Activated T-helper 1 cell treated with anti-CD3 and anti-CD28 coated beads, Interleukin-12 subunit alpha, Interleukin-12 subunit beta, Interleukin-2, Interleukin-4 antibody, amounts not matched to agents 30 ng/mL and 10 ng/mL and 1 ng/mL, durations not matched to agents 14 hours and 24 hours and 36 hours (primary cell): Measurements from ENCODE around the gene PARG. TPM values are rescaled to one million over a fixed set of nuclear protein-coding genes. Genes with fewer than 3 reads are reported as not detected.
"Not testable (repeated sequence)": the region's sequence is repeated elsewhere in the genome, so short reads cannot be mapped to it uniquely, and the experiment has no call there.

Source experiments
- DNase-seq: peaks from one replicate; pipeline ENCODE4 v3.0.0; 2021; ENCODE audit warnings: low spot score
- H3K27ac Mint-ChIP-seq: one replicate; pipeline ENCODE4 v1.8.0; 2021; ENCODE audit warnings: mild to moderate bottlenecking, mixed read lengths
- H3K27me3 Mint-ChIP-seq: one replicate; pipeline ENCODE4 v1.8.0; 2022; ENCODE audit warnings: mild to moderate bottlenecking, moderate library complexity, mixed read lengths; ENCODE audit not compliant: insufficient read depth
- H3K36me3 Mint-ChIP-seq: one replicate; pipeline ENCODE4 v1.8.0; 2021; ENCODE audit warnings: low read depth, mixed read lengths
- H3K4me1 Mint-ChIP-seq: one replicate; pipeline ENCODE4 v1.8.0; 2021; ENCODE audit warnings: low read depth, mixed read lengths
- H3K4me3 Mint-ChIP-seq: one replicate; pipeline ENCODE4 v1.8.0; 2021; ENCODE audit warnings: mild to moderate bottlenecking, moderate library complexity, mixed read lengths
- H3K9me3 Mint-ChIP-seq: one replicate; pipeline ENCODE4 v1.8.0; 2021; ENCODE audit warnings: mixed read lengths
- intact Hi-C: fragments of 100-400 bp; cut with micrococcal nuclease; formaldehyde crosslinking; loops from one replicate; pipeline ENCODE4 v1.15.1; 2024
- total RNA-seq: library from RNA; stranded (reverse); gene quantifications from 2 replicates; pipeline ENCODE4 v1.2.3, GENCODE V29; 2022

Gene PARG
- total RNA-seq, 1 donor from 2014 or later: 35.8 TPM

DNA sequence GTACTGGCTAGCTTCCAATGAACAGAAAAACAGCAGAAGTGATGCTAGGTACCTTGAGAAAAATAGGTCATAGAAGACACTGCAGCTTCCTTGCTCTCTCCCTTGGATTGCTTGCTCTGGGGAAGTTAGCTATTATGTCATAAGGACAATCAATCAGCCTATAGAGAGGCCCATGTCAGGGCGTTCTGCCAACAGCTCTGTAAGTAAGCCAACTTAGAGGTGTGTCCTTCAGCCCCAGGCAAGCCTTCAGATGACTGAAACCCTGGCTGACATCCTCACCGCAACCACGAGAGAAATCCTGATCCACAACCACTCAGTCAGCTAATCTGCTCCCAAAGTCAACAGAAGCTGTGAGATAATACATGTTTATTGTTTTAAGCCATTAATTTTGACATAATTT lies 58.0 kb downstream of the PARG start:
- H3K4me3 Mint-ChIP-seq, H3K27ac Mint-ChIP-seq, H3K27me3 Mint-ChIP-seq, H3K36me3 Mint-ChIP-seq, intact Hi-C loops, H3K9me3 Mint-ChIP-seq, DNase-seq, H3K4me1 Mint-ChIP-seq: not testable (repeated sequence)

DNA sequence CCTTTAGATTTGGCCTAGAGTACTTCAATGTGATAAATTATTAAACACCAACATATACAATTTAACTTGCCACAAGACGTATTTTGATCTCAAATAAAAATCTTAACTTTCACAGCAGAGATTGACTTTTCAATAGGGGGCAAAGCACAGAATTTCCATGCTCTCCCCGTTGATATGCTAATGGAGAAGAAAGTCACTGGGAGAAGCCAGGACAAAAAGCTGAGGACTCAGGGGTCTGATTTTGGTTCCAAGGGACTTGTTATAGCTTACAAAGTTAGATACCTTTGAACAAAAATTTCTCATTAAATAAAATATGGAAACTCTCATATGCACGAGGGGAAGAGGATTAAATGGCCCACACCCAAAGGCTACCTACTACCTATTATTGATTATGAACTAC lies 59.5 kb downstream of the PARG start:
- H3K27me3 Mint-ChIP-seq, DNase-seq, H3K9me3 Mint-ChIP-seq, intact Hi-C loops, H3K4me1 Mint-ChIP-seq, H3K27ac Mint-ChIP-seq, H3K4me3 Mint-ChIP-seq, H3K36me3 Mint-ChIP-seq: not testable (repeated sequence)

DNA sequence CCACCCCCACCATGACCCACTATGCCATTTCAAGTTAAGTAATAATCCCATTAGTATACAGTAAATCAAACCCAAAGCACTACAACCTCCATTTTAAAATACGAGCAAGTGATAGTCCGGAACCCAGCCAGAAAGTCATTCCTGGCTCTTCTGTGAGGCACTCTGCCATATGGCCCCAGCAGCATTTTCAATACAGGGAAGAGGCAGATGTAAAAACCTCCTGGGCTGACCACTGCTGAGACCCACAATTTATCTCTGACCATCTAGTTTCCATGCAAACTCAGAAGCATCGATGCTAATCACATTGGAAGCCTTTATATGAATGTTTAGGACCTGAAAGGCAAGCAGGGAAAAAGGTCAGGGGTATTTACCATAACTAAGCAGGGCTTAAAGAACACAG lies 69.1 kb downstream of the PARG start:
- H3K27ac Mint-ChIP-seq, H3K36me3 Mint-ChIP-seq, DNase-seq, H3K4me3 Mint-ChIP-seq, H3K9me3 Mint-ChIP-seq, intact Hi-C loops, H3K4me1 Mint-ChIP-seq, H3K27me3 Mint-ChIP-seq: not testable (repeated sequence)

DNA sequence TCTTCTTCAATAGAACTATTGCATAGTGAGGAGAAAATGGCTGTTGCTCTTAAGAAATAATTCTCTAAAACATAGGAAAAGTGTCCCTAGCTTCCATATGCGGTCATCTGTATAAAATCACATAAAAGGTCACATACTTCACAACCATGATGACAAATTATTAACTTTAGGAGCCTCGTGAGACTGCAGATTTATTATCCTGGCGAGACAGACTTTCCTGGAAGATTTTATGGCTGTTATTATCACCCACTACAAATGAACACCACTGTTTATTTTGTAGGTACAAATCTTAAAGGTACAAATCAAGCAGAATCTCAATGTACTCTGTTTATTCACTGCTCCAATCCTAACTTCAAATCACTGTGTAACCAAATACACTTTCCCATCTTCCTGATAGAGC lies 70.4 kb downstream of the PARG start:
- H3K4me1 Mint-ChIP-seq, DNase-seq, H3K4me3 Mint-ChIP-seq, intact Hi-C loops, H3K9me3 Mint-ChIP-seq, H3K36me3 Mint-ChIP-seq, H3K27me3 Mint-ChIP-seq, H3K27ac Mint-ChIP-seq: not testable (repeated sequence)

DNA sequence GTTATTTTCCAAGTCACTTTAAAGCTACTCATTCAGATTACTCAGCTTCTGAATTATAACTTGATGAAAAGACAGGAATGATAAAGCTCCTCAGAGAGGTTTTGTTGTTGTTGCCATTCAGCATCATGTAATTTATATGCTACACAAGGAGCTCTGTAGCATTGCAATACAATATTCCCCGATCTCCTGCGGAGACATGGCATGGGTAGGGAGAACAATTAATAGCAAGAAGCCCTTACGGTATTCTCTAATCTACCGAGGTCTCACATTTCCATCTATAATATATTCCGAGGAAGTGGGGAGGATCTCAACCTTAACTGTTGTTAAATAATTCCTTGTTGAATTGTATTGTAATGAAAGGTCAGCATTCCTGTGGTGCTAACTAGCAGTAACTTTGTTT lies 81.9 kb downstream of the PARG start:
- H3K9me3 Mint-ChIP-seq, H3K36me3 Mint-ChIP-seq, H3K27me3 Mint-ChIP-seq, H3K4me3 Mint-ChIP-seq, DNase-seq, intact Hi-C loops, H3K4me1 Mint-ChIP-seq, H3K27ac Mint-ChIP-seq: not testable (repeated sequence)

DNA sequence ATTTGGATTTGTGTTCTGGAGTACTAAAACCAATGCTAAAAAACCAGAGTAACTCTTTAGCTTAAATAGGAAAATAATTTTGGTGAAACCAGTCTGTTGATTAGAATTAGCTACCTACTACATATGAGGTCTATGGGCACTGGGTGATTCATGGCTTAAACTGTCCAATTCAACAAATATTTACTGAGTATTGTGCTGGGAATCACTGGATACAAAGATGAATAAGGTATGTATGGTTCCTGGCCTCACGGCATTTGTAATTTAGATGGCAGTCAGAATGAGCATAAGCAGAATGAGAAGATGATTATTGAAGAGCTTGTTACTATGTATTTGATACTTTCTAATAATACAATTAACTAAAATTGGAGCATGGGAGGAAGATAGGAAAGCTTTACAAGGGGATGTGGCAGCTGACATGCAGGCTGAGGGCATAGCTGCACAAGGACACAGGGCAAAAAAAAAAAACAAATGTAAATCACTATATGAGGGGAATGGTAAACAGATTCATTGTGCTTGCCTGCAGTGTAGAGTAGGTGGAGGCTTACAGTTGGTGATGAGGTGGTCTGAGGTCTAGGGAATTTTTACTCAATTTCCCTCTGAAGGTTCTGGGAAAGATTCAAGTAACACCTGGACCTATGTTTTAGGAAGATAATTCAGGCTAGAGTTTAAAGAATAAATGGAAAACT lies 83.0 kb downstream of the PARG start:
- DNase-seq, intact Hi-C loops, H3K4me1 Mint-ChIP-seq: not testable (repeated sequence)

DNA sequence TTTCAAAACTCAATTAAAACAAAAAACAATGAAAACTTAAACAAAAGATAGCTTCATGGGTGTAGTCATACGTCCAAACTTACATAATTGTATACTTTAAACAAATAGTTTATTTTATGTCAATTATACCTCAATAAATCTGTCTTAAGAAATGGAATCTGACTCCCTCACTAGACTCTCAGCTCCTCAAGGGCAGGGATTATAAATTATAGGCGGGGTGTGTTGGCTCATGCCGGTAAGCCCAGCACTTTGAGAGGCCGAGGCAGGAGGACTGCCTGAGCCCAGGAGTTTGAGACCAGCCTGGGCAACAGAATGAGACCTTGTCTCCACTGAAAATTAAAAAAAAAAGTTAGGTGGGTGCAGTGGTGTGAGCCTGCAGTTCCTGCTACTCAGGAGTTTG lies 92.3 kb downstream of the PARG start:
- H3K9me3 Mint-ChIP-seq, H3K36me3 Mint-ChIP-seq, intact Hi-C loops, H3K27ac Mint-ChIP-seq, H3K4me3 Mint-ChIP-seq, H3K4me1 Mint-ChIP-seq, DNase-seq, H3K27me3 Mint-ChIP-seq: not testable (repeated sequence)

More for the DNA sequence above, 83.0 kb downstream of the PARG start:
- not testable (repeated sequence) for H3K9me3 Mint-ChIP-seq, H3K27me3 Mint-ChIP-seq, H3K36me3 Mint-ChIP-seq, H3K27ac Mint-ChIP-seq, H3K4me3 Mint-ChIP-seq

DNA sequence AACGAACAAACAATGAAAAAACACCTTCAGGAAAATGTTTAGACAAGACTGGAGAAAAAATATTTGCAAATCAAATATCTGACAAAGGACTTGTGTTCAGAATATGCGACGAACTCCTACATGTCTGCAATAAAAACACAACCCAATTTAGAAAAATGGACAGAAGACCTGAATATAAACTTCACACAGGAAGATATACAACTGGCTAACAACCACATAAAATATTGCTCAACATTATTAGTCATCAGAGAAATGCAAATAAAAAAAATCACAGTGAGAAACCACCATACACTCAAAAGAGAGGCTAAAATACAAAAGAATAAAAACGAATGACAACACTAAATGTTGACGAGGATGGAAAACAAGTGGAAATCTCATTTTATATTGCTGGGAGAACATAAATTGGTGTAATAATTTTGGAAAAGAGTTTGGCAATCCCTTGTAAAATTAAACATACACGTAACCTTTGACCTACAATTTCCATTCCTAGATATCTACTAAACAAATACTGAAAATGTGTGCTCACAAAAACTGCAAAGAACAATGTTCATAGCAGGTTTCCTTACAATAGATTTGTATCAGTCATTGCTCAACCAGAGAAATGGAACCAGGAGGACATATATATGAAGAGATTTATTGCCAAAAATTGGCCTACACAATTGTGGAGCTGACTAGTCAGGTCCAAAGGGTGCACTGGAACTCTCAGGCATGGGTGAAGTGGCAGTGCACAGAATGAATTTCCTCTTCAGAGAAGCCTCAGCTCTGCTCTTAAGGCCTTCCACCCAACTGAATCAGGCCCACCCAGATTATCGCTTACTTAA lies 96.8 kb downstream of the PARG start:
- intact Hi-C loops: no loop called here

DNA sequence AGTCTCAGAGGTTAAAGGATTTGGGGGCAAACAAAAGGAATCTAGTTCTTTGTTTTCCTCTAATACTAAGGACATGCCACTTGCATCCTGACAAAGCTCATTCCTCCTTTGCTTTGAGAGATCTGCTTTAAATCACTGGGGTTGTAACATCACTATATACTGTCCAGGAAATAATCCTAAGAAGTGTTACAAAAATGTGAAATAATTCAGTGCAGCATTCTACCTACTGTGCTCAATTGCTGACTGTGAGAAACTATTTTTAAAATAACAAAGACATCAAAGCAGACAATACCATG lies 99.5 kb downstream of the PARG start:
- H3K36me3 Mint-ChIP-seq: peaks cover 17% of the 10 kb centered on the region
- intact Hi-C loops, H3K27me3 Mint-ChIP-seq, H3K27ac Mint-ChIP-seq, H3K4me3 Mint-ChIP-seq, DNase-seq, H3K4me1 Mint-ChIP-seq, H3K9me3 Mint-ChIP-seq: not testable (repeated sequence)

More for the DNA sequence above, 96.8 kb downstream of the PARG start:
- Mint-ChIP-seq H3K4me1 (no peaks in the 10 kb centered on the region), H3K4me3 (no peak overlapping the region), H3K36me3 (peaks cover 15% of the 10 kb centered on the region), H3K27me3 (no peaks in the 10 kb centered on the region), H3K27ac (no peak overlapping the region), H3K9me3 (no peaks in the 10 kb centered on the region)
- no peak for DNase-seq

DNA sequence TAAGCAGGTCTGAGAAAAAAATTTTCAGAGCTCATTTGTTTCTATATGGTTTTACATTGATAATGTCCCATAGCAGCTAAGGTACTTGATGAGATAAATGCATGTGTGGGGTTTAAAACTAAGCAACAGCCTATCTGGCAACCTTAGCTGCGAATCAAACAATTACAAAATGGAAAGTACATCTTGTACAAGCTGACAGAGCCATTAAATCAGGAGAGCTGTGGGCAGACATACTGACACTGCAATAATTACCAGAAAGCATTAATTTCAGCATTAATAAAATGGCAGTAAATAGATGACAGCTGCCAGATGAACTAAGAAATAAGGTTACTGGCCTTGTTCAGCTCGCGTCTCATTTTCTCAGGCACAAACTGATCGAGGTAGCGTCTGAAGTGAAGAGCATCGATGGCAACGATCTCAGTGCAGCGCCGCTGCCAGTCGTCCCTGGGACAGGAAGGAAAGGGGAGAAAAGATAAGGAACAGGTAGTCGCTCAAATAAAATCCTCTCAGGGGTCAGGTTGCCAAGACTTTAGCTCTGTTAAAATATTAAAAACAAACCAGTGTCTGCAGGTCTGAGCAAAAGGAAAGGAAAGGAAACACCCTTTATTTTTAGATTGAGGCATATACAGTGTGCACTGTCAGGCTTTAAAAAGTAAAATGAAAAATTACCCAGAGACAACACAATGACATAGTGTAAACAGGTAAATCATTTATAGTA lies 100.1 kb downstream of the PARG start:
- intact Hi-C loops: no loop called here
- no peak overlapping the region for H3K27ac Mint-ChIP-seq
- H3K9me3 Mint-ChIP-seq: no peaks in the 10 kb centered on the region
- H3K4me3 Mint-ChIP-seq: no peak overlapping the region
- no peaks in the 10 kb centered on the region for H3K27me3 Mint-ChIP-seq
- no peak for DNase-seq
- H3K36me3 Mint-ChIP-seq: peaks cover 17% of the 10 kb centered on the region
- H3K4me1 Mint-ChIP-seq: no peaks in the 10 kb centered on the region

DNA sequence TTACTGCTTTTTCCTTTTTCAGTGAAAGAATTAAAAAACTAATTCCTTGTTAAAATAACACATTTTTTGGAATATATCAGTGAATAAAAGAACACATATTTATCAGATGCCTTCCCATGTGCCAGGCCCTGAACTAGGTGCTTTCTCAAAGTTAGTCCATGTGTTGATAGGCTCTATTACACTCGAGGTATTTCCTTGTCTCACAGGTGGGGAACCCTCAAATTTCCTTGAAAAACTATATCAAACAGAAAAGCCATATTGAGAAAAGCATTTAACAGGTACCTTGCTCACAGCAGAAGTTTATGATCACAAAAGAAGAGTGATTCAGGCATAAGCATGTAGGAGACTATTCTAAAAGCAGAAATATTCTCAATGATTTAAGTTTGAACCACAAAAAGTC lies 104.1 kb downstream of the PARG start:
- Mint-ChIP-seq H3K4me1 (no peaks in the 10 kb centered on the region), H3K36me3 (peaks cover 15% of the 10 kb centered on the region), H3K9me3 (no peaks in the 10 kb centered on the region), H3K27ac (no peak overlapping the region), H3K27me3 (no peaks in the 10 kb centered on the region), H3K4me3 (no peak overlapping the region)
- DNase-seq: no peak
- intact Hi-C loops: no loop called here

DNA sequence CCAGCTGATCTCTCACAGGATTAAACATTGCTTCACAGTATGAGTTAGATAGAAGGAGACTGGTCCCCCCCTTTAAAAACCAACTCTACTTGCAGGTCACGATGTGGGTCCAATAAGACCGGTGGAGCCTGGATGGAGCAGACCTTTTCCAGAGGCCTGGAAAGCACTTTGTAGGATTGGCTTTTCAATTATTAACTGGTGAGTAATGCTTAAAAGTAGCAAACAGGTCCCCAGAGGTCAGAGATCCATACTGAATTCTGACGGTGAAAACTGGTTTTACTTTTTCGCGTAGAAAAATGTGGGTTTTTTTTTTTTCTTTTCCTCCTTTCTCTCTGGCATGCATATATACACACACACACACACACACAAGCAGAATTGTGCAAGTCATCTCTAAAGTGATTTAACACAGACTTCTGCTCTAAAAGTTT lies 104.8 kb downstream of the PARG start:
- Mint-ChIP-seq H3K9me3 (no peaks in the 10 kb centered on the region), H3K4me1 (no peaks in the 10 kb centered on the region), H3K4me3 (no peak overlapping the region), H3K36me3 (peaks cover 15% of the 10 kb centered on the region), H3K27me3 (no peaks in the 10 kb centered on the region), H3K27ac (no peak overlapping the region)
- intact Hi-C loops: no loop called here
- no peak for DNase-seq

DNA sequence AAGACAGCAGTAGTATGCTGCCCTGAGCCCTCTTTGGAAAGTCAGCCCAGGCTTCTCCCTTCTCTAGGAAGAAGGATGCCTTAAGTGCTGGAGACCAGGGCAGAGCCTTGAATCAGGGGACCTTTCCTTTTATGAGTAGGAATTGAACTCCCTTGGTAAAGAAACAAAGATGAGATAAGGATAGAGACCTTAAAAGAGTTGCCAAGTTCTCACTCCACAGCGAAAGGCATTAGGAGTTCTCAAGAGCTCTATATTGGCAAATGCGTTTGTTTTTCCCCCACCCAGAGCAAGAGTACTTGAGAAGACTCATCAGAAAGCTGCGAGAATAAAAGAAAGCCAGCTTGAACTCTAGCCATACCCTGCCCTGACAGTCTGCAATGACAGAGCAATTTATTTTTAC lies 106.9 kb downstream of the PARG start:
- Mint-ChIP-seq H3K4me3 (no peak overlapping the region), H3K4me1 (no peaks in the 10 kb centered on the region), H3K27me3 (no peaks in the 10 kb centered on the region), H3K27ac (no peak overlapping the region), H3K36me3 (peaks cover 9% of the 10 kb centered on the region), H3K9me3 (no peaks in the 10 kb centered on the region)
- intact Hi-C loops: no loop called here
- no peak for DNase-seq
